Upper lobe of right lung (tissue), 1 donor: ENCODE data around the gene DSC2. TPM values are rescaled to one million over a fixed set of nuclear protein-coding genes. Genes with fewer than 3 reads are reported as not detected.
"Not testable (repeated sequence)": the region's sequence is repeated elsewhere in the genome, so short reads cannot be mapped to it uniquely, and the experiment has no call there.

Experiments
- ATAC-seq: fragments of 200-7000 bp; cut with Tn5 transposase; one replicate; pipeline ENCODE4 v1.9.1; 2020; ENCODE audit warnings: mild to moderate bottlenecking, moderate library complexity
- DNase-seq: peaks from one replicate; pipeline ENCODE4 v3.0.0-alpha.2; 2020
- H3K27ac ChIP-seq: fragments of 200-600 bp; one replicate; pipeline ENCODE4 v1.8.0; 2022
- H3K27me3 ChIP-seq: fragments of 200-600 bp; one replicate; pipeline ENCODE4 v1.8.0; 2022; ENCODE audit warnings: mild to moderate bottlenecking
- H3K36me3 ChIP-seq: fragments of 200-600 bp; one replicate; pipeline ENCODE4 v1.8.0; 2022
- H3K4me1 ChIP-seq: fragments of 200-600 bp; one replicate; pipeline ENCODE4 v1.8.0; 2022
- H3K4me3 ChIP-seq: fragments of 200-600 bp; one replicate; pipeline ENCODE4 v1.8.0; 2022; ENCODE audit warnings: mild to moderate bottlenecking
- H3K9me3 ChIP-seq: fragments of 200-600 bp; one replicate; pipeline ENCODE4 v1.8.0; 2022
- CTCF ChIP-seq: fragments of 200-600 bp; IDR thresholded peaks from one replicate; pipeline ENCODE4 v1.8.0; 2022; ENCODE audit warnings: antibody characterized with exemption
- intact Hi-C: fragments of 100-400 bp; cut with DNase I; formaldehyde crosslinking; loops from one replicate; pipeline ENCODE4 v1.11.0; 2022
- total RNA-seq: library from RNA; stranded (reverse); fragmentation: NEBNext Ultra II Directional; extraction: Animal tissue kit (Norgen Biotek cat#: 25700); gene quantifications from one replicate; pipeline ENCODE4 v1.2.1, GENCODE V29; 2021
- donor health status: DM: no; HTN: yes; CAD: no; lungs with severe emphysema.

Gene DSC2
- total RNA-seq, 1 donor from 2014 or later, result 17.2 TPM

GRCh38 chr18:31138709-31139108 lies 36.5 kb upstream of the DSC2 start:
- no peaks in the 10 kb centered on the region for H3K36me3 ChIP-seq
- no peak overlapping the region for H3K4me3 ChIP-seq
- H3K9me3 ChIP-seq, result no peaks in the 10 kb centered on the region
- H3K4me1 ChIP-seq, result no peaks in the 10 kb centered on the region
- DNase-seq, result no peak
- no peak for ATAC-seq
- H3K27me3 ChIP-seq, result no peaks in the 10 kb centered on the region
- no peak for TF ChIP-seq CTCF
- intact Hi-C loops, result no loop called here
- H3K27ac ChIP-seq, result no peak overlapping the region

- ATAC-seq (no peak), DNase-seq (no peak)
- H3K27me3 ChIP-seq, result no peaks in the 10 kb centered on the region
- no peak for TF ChIP-seq CTCF
- H3K9me3 ChIP-seq, result no peaks in the 10 kb centered on the region
- no peaks in the 10 kb centered on the region for H3K36me3 ChIP-seq
- H3K27ac ChIP-seq, result no peak overlapping the region
- intact Hi-C loops, result no loop called here
- no peaks in the 10 kb centered on the region for H3K4me1 ChIP-seq
- H3K4me3 ChIP-seq, result no peak overlapping the region
Measured at GRCh38 chr18:31134988-31135529, 32.8 kb upstream of the DSC2 start.

GRCh38 chr18:31129398-31130115 lies 27.3 kb upstream of the DSC2 start:
- Histone ChIP-seq H3K9me3 (no peaks in the 10 kb centered on the region), H3K36me3 (no peaks in the 10 kb centered on the region), H3K4me1 (no peaks in the 10 kb centered on the region), H3K4me3 (no peak overlapping the region), H3K27me3 (no peaks in the 10 kb centered on the region), H3K27ac (no peak overlapping the region)
- peak; percentile 23 for ATAC-seq
- no peak for TF ChIP-seq CTCF
- intact Hi-C loops, result no loop called here
- no peak for DNase-seq

- H3K4me3 ChIP-seq, result no peak overlapping the region
- no peaks in the 10 kb centered on the region for H3K9me3 ChIP-seq
- no peaks in the 10 kb centered on the region for H3K4me1 ChIP-seq
- no peak for ATAC-seq
- H3K36me3 ChIP-seq, result no peaks in the 10 kb centered on the region
- no peak overlapping the region for H3K27ac ChIP-seq
- H3K27me3 ChIP-seq, result no peaks in the 10 kb centered on the region
- no peak for TF ChIP-seq CTCF
- no peak for DNase-seq
- intact Hi-C loops, result no loop called here
Measured at GRCh38 chr18:31125878-31126277, 23.7 kb upstream of the DSC2 start.

GRCh38 chr18:31123125-31123524 lies 20.9 kb upstream of the DSC2 start:
- intact Hi-C loops, DNase-seq, H3K4me3 ChIP-seq, H3K36me3 ChIP-seq, H3K27me3 ChIP-seq, ATAC-seq, H3K9me3 ChIP-seq, H3K4me1 ChIP-seq, H3K27ac ChIP-seq: not testable (repeated sequence)

- Histone ChIP-seq H3K9me3 (no peaks in the 10 kb centered on the region), H3K27ac (no peak overlapping the region), H3K4me3 (no peak overlapping the region), H3K27me3 (no peaks in the 10 kb centered on the region), H3K36me3 (no peaks in the 10 kb centered on the region), H3K4me1 (no peaks in the 10 kb centered on the region)
- intact Hi-C loops, result no loop called here
- no peak for ATAC-seq
- no peak for DNase-seq
- TF ChIP-seq CTCF, result no peak
Measured at GRCh38 chr18:31120594-31120993, 18.4 kb upstream of the DSC2 start.
